ENCODE measurements around the gene EFCAB8.

GRCh38 chr20:32855387-32855786 lies 3.3 kb upstream of the EFCAB8 start:
- TF ChIP-seq CTCF (IDR thresholded peaks at IDR 0.05) = no peak
- no peak for TF ChIP-seq POLR2A (IDR thresholded peaks at IDR 0.05)

Data from heart left ventricle (tissue), 13 donors.